ENCODE data around the gene TTI1. TPM values are rescaled to one million over a fixed set of nuclear protein-coding genes. Genes with fewer than 3 reads are reported as not detected.

Gene TTI1
- total RNA-seq, 2 donors from 2014 or later: 14.8 to 26.2 TPM

DNA sequence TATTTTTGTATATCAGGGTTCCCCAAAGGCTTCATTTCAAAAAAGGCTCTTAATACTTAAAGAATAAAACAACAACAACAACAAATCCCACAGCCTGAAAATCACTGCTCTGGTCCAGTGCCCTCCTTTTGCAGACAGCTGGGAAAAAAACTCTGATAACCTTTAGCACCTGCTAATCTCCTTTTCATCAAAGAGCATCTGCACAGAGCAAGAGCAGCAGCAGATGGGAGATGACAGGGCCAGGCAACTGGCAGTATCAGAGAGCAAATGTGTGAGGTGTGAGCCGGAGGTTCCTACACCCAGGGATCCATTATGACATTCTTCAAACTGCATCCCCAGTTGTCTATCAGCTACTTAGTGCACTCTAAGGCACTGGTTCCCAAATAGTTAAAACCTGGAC, 25.7 kb downstream of the TTI1 start:
- Histone ChIP-seq H3K9me3 (no peaks in the 10 kb centered on the region), H3K4me3 (no peak overlapping the region), H3K27me3 (replicated peaks; ENCODE audit: insufficient read depth) (no peaks in the 10 kb centered on the region), H3K36me3 (no peaks in the 10 kb centered on the region), H3K27ac (no peak overlapping the region), H3K4me1 (replicated peaks) (no peaks in the 10 kb centered on the region)
- intact Hi-C loops (cut with DNase I): no loop called here
- DNase-seq (ENCODE audit: low spot score): no peak
- 100% methylated on average over 1 of the region's 1 CpG for whole genome bisulfite sequencing
- TF ChIP-seq POLR2AphosphoS5 (IDR thresholded peaks at IDR 0.05): no peak
- TF ChIP-seq, protein P1, sequence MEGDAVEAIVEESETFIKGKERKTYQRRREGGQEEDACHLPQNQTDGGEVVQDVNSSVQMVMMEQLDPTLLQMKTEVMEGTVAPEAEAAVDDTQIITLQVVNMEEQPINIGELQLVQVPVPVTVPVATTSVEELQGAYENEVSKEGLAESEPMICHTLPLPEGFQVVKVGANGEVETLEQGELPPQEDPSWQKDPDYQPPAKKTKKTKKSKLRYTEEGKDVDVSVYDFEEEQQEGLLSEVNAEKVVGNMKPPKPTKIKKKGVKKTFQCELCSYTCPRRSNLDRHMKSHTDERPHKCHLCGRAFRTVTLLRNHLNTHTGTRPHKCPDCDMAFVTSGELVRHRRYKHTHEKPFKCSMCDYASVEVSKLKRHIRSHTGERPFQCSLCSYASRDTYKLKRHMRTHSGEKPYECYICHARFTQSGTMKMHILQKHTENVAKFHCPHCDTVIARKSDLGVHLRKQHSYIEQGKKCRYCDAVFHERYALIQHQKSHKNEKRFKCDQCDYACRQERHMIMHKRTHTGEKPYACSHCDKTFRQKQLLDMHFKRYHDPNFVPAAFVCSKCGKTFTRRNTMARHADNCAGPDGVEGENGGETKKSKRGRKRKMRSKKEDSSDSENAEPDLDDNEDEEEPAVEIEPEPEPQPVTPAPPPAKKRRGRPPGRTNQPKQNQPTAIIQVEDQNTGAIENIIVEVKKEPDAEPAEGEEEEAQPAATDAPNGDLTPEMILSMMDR (IDR thresholded peaks at IDR 0.05): no peak

DNA sequence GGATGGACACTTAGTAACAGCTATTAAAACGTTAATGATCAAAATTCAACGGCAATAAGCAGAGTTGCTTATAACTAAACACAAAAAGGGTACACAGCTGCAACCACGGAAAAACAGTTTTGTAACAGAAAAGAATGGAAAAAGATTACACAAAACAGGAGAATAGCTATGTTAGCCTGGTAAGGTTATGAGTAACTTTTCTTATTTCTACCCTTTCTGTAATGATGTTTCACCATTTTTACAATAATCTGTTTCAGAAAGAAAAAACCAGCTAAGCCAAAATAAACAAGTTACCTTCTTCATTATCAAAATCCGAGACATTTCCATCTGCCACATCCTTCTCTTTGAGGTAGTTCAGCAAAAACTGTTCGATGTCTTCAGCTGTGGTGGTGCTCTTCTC, 27.4 kb downstream of the TTI1 start:
- no peak overlapping the region for H3K27ac ChIP-seq
- peaks cover 0 to 5% of the 10 kb centered on the region in 2 donors for H3K36me3 ChIP-seq
- no peak for DNase-seq (ENCODE audit: low spot score)
- no peaks in the 10 kb centered on the region for H3K9me3 ChIP-seq
- WGBS: 75% methylated on average over 5 of the region's 5 CpGs
- no peaks in the 10 kb centered on the region for H3K27me3 ChIP-seq (replicated peaks; ENCODE audit: insufficient read depth)
- no peak overlapping the region for H3K4me3 ChIP-seq
- TF ChIP-seq POLR2A (IDR thresholded peaks at IDR 0.05) (no peak), POLR2AphosphoS5 (IDR thresholded peaks at IDR 0.05) (no peak)
- TF ChIP-seq, protein P1 (IDR thresholded peaks at IDR 0.05): no peak
- intact Hi-C loops (cut with DNase I): no loop called here
- no peaks in the 10 kb centered on the region for H3K4me1 ChIP-seq (replicated peaks)

DNA sequence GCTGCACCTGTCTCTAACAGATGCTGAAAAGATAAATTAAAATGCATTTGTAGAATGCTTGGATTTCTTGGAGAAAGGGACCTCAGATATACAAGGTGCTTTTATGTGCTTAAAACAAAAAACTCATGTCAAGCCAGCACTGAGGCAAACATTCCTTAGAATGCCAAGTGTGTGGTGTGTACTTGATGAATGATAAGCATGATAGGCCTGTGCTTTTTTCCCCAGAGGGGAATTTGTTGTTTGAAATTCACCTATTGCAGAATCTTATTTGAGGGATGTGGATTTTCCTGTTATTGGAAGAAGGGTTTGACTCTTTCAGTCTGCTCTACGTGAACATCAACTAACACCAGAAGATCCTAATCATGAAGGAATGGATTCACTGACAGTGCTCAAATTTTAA, 28.8 kb downstream of the TTI1 start:
- DNase-seq (ENCODE audit: low spot score): no peak
- Histone ChIP-seq H3K27ac (no peak overlapping the region), H3K4me1 (replicated peaks) (no peaks in the 10 kb centered on the region), H3K4me3 (no peak overlapping the region), H3K27me3 (replicated peaks; ENCODE audit: insufficient read depth) (no peaks in the 10 kb centered on the region), H3K9me3 (no peaks in the 10 kb centered on the region), H3K36me3 (peaks cover 8 to 13% of the 10 kb centered on the region in 2 donors)
- TF ChIP-seq POLR2A (IDR thresholded peaks at IDR 0.05) (no peak), POLR2AphosphoS5 (IDR thresholded peaks at IDR 0.05) (no peak)
- TF ChIP-seq, protein P1 (IDR thresholded peaks at IDR 0.05): no peak
- 50% methylated on average over 1 of the region's 1 CpG for WGBS
- intact Hi-C loops (cut with DNase I): no loop called here

DNA sequence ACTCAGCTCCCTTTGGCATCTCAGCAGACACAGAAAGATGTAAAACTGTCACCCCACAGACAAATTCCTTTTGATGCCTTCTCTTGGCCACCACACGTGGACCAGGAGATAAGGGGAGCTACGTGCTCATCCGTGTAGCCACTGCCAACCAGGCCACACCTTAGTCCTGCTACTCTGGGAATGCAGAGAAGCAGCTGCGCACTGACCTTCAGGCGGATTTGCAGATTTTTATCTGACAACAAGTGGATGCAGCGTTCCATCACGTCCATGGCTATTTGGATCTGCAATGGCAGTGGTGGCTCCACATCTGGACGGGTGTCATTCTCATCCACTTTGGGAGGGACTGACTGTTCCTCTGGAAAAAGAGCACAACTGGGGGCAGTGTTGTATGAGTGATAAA, 30.8 kb downstream of the TTI1 start:
- DNase-seq (ENCODE audit: low spot score): no peak
- Histone ChIP-seq H3K36me3 (peaks cover 8 to 13% of the 10 kb centered on the region in 2 donors), H3K27ac (no peak overlapping the region), H3K4me1 (replicated peaks) (no peaks in the 10 kb centered on the region), H3K27me3 (replicated peaks; ENCODE audit: insufficient read depth) (no peaks in the 10 kb centered on the region), H3K9me3 (no peaks in the 10 kb centered on the region), H3K4me3 (no peak overlapping the region)
- TF ChIP-seq, protein P1 (IDR thresholded peaks at IDR 0.05): no peak
- TF ChIP-seq POLR2AphosphoS5 (IDR thresholded peaks at IDR 0.05) (no peak), POLR2A (IDR thresholded peaks at IDR 0.05) (no peak)
- intact Hi-C loops (cut with DNase I): no loop called here
- WGBS: 80% methylated on average over 8 of the region's 8 CpGs

DNA sequence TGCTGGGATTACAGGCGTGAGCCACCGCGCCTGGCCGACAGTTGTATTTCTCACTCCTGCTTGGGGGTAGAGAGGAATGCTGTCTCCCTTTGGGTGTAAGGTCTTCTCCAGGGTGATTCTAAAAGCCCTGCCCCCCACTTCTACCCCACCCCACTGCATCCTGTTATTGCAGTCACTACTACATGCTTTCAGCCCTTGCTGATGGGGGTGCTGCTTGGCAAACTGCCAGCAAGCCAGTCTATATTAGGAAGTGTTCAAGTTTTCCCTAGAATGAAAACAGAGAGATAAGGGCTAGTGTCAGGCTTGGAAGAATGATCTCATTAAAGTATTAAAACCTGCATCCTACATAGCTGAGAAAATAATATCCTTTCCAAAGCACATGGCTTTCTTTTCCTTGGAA, 31.3 kb downstream of the TTI1 start:
- Histone ChIP-seq H3K27me3 (replicated peaks; ENCODE audit: insufficient read depth) (no peaks in the 10 kb centered on the region), H3K4me3 (no peak overlapping the region), H3K27ac (no peak overlapping the region), H3K4me1 (replicated peaks) (no peaks in the 10 kb centered on the region), H3K36me3 (peaks cover 8 to 13% of the 10 kb centered on the region in 2 donors), H3K9me3 (no peaks in the 10 kb centered on the region)
- no peak for DNase-seq (ENCODE audit: low spot score)
- WGBS: 100% methylated on average over 4 of the region's 4 CpGs
- TF ChIP-seq, protein P1 (IDR thresholded peaks at IDR 0.05): no peak
- TF ChIP-seq POLR2A (IDR thresholded peaks at IDR 0.05) (no peak), POLR2AphosphoS5 (IDR thresholded peaks at IDR 0.05) (no peak)
- intact Hi-C loops (cut with DNase I): no loop called here

Data from prostate gland (tissue), 2 donors.